Stimulated activated CD8-positive, alpha-beta memory T cell treated with anti-CD3 and anti-CD28 coated beads, Interleukin-15, amount 100 ng/mL, for 24 hours (primary cell): Measurements from ENCODE around the gene MINDY4.

ENCODE experiments used
- DNase-seq: peaks from one replicate; pipeline ENCODE4 v3.0.0-alpha.2; 2020; ENCODE audit warnings: low read depth

The MINDY4 gene

DNA sequence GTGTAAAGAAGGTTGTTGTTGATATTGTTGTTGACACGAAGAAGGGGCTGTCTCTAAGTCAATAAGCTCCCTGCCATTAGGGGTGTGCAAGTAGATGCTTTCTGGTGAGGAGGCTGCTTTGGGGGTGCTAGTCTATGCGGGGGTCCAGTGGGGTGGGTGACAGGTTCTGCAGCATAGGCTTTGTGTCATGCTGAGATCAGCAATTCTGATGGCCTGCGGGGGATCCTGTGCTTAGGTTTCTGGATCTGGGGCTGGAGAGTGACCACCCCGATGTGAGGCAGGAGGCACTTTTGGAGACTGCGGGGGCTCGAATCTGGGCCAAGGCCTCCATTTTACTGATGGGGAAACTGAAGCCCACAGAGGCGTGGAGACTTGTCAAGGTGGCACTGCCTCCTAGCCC lies 145.6 kb downstream of the MINDY4 start:
- DNase-seq: no peak

DNA sequence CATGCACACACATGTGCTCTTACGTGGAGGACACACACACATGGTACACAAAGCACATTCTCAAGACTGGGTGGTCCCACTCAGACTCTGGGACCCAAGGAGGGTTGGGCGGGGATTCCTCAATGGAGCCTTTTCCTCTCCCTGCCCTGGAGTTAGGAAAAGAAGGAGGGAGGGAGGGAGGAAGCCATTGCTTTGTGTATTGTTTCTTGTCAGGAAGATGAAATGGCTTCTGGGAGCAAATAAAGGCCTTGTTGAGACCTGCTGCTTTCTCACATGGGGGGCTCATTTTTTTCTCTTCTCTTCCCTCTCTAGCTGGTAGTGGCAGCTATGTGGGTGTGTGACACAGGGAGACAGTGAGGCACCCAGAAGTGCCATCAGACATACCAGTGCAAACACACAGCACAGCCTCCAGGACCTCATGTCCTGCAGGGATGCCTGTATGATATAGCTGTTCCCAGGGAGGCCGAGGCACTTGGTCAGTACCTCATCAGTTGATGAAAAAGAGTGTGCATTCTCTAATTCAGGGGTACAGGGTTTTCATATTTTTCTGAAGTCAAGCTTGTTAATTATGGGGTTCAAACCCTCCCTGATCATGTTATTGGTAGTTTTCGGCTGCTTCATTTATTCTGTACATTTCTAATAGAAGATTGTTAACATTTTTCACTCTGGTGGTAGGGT lies 146.1 kb downstream of the MINDY4 start:
- no peak for DNase-seq

GRCh38 chr7:30918676-30919075 lies 147.5 kb downstream of the MINDY4 start:
- DNase-seq: no peak

DNA sequence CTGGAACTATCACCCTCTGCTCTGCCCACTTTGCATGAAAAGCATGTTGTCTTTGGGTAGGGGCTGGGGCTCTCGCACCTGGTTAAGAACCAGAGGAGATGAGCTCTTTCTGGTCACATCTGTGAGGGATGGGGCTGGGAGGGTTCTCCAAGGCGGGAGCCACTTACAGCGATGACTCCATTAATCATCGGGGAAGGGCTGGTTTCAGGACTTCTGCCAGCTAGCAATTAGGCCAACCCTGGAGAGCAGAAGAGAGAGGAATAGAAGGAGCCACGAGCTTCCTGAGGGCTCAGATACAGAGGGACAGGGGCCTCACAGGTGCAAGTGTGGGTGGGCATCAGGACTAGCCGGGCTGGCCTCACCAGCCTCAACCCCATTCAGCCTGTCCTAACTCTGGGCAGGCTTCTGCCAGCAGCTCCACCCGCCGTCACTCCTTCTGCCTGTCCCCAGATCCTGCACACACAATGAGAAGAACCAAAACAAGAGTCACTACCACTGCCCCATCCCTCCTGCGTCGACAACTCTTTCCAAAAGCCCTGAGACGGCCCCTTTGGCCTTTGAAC lies 148.9 kb downstream of the MINDY4 start:
- no peak for DNase-seq

- no peak for DNase-seq
Observed at GRCh38 chr7:30920584-30921539, 149.6 kb downstream of the MINDY4 start.

DNA sequence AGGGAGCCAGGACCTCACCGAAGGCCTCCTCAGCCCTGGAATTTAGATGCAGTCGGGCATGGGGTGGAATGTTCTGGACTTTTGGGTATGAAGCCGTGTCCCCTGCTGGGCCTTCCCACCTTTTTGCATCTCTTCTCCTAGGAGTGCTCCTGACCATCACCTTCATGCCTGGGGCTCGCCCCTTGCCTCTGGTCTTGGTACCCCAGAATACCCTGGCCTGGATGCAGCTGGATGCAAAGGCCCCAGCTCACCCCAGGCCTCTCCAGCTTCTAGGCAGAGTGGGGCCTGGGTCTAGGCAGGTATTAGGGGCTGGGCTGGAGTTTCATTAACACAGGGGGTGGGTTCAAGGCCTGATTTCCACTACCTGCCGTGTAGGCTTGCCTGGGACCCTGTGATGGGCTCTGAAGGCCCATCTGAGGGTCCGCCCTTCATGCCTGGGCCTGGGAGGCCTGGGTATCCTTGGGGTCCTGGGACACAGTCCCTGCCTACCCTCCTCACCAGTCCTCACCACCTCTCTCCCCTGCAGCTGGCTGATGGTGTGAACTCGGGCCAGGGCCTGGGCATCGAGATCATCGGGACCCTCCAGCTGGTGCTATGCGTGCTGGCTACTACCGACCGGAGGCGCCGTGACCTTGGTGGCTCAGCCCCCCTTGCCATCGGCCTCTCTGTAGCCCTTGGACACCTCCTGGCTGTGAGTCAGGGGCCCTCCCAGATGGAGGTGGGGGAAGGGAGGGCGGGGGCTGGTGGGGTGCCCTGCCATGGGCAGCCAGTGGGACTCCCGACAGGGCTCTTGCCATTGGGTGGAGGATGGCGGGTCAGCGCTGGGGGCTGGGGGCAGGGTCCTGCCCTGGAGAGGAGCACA lies 150.6 kb downstream of the MINDY4 start:
- DNase-seq: no peak

DNA sequence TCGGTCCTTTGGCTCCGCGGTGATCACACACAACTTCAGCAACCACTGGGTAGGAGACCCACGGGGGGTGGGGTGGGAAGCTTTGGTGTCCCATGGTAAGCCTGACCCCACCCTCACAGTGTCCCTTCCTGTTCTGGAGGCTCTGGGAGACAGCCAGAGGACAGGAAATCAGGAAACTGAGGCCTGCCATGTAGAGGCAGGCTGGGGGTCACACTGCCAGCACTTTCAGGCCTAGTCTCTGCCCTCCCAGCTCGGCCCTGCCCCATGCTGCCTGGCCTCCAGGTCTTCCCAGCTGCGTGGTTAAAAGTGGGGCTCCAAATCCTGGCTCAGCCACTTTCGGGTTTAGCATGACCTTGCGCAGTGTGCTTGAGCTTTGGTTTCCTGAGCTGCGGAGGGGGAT lies 151.4 kb downstream of the MINDY4 start:
- DNase-seq: no peak

DNA sequence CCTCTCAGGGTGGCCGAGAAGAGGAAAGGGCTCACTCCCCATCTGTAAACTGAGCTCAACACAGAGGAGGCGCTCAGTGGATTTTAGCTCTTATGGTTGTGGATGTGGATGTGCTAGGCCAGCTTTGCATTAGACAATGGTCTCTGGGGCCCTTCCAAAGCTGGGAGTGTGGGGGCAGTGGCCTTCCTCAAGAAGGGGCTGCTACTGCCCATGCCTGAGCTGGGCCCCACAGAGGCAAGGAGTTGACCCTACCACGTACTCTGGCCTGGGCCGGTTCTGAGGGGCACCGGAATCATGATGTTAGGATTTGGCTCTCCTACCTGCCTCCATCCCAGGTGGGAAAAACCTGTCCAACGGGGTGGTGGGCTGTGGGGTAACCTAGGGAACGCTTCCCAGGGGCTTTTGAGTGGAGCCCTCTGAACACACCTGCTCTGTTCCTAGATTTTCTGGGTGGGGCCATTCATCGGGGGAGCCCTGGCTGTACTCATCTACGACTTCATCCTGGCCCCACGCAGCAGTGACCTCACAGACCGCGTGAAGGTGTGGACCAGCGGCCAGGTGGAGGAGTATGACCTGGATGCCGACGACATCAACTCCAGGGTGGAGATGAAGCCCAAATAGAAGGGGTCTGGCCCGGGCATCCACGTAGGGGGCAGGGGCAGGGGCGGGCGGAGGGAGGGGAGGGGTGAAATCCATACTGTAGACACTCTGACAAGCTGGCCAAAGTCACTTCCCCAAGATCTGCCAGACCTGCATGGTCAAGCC lies 152.0 kb downstream of the MINDY4 start:
- DNase-seq: no peak

GRCh38 chr7:30923774-30924413 lies 152.7 kb downstream of the MINDY4 start:
- DNase-seq: no peak

GRCh38 chr7:30924624-30925023 lies 153.4 kb downstream of the MINDY4 start:
- DNase-seq: no peak

DNA sequence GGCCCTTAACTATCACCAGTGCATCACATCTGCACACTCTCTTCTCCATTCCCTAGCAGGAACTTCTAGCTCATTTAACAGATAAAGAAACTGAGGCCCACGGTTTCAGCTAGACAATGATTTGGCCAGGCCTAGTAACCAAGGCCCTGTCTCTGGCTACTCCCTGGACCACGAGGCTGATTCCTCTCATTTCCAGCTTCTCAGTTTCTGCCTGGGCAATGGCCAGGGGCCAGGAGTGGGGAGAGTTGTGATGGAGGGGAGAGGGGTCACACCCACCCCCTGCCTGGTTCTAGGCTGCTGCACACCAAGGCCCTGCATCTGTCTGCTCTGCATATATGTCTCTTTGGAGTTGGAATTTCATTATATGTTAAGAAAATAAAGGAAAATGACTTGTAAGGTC lies 153.9 kb downstream of the MINDY4 start:
- no peak for DNase-seq

GRCh38 chr7:30925913-30926312 lies 154.7 kb downstream of the MINDY4 start:
- DNase-seq: no peak

- DNase-seq: no peak
Observed at GRCh38 chr7:30926313-30926712, 155.1 kb downstream of the MINDY4 start.

DNA sequence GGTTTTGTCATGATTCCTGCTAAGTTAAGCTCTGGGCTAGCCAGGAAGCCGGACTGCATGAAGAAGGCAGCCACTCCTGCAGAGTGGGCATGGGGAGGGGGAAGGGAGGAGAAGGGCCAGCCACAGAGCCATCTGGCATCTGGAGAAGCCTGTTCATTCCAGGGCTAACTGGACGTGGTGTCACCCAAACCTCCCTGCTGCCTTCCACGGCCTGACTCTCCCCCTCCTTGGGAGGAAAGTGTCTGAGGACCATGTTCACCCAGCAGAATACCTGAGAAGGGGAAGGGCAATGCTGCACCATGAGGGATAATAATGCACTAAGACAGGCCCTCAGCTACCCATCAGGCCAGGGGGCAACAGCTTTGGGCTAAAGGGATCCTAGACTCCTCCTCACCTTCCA lies 155.8 kb downstream of the MINDY4 start:
- DNase-seq: no peak

GRCh38 chr7:30927559-30927958 lies 156.3 kb downstream of the MINDY4 start:
- DNase-seq: no peak

- DNase-seq: no peak
Observed at GRCh38 chr7:30928254-30928872, 157.1 kb downstream of the MINDY4 start.

- no peak for DNase-seq
Observed at GRCh38 chr7:30929686-30930085, 158.5 kb downstream of the MINDY4 start.

GRCh38 chr7:30930621-30931020 lies 159.4 kb downstream of the MINDY4 start:
- DNase-seq: no peak

DNA sequence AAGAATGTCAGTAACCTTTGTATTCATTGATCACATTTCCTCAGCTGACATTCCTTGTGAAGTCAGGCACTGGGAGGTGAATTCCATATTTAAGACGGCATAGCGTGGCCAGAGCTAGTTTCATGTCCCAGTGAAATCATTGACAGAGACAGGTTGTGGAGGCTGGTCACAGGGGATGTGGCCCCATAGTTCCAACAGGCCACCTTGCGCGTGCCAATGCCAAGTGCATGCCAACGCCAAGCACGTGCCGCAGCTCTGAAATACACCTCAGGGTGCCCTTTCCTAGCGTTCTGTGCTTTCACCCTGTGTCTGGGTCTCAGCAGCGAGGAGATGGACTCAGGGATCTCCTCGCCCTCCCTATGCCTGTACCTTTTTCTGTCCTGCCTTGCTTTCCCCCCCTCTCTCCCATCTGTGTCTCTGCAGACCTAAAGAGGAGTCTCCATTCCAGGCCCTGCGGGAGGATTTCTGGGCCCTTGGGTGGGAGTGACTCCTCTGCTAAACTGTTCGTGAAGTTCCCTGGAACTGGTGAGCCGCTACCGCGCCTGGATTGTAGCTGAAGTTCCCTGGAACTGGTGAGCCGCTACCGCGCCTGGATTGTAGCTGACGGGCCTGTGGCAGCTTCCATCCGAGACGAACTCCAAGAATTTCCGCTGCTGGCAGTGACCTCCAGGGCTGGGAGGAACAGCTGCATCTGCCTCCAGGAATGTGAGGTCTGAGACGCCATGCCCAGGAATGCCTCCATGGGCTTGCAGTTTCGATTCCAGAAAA lies 160.1 kb downstream of the MINDY4 start:
- DNase-seq: no peak
